ENCODE data around the gene AVP. TPM values are rescaled to one million over a fixed set of nuclear protein-coding genes. Genes with fewer than 3 reads are reported as not detected.

Gene AVP
- total RNA-seq, 1 donor from 2014 or later, result not detected

DNA sequence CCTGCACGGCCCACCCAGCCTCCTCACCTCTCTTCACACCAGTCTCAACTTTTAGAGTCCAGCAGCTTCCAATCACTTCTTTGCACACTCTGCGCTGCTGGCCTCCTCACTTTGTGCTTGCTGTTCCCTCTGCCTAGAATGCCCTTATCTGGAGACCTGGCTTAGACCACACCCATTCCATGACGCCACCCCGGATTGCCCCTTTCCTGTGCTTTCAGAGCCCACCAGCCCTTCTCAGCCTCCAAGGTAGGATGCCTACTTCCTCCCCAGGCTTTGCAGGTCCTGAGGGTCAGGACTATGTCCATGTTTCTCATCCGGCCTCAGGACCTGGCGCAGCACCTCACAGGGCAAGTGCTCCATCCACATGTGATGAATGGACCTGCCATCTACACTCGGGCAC is 27.0 kb upstream of the AVP start:
- DNase-seq (ENCODE audit: low spot score in 2 of 2) (no peak), FAIRE-seq (no peak)

DNA sequence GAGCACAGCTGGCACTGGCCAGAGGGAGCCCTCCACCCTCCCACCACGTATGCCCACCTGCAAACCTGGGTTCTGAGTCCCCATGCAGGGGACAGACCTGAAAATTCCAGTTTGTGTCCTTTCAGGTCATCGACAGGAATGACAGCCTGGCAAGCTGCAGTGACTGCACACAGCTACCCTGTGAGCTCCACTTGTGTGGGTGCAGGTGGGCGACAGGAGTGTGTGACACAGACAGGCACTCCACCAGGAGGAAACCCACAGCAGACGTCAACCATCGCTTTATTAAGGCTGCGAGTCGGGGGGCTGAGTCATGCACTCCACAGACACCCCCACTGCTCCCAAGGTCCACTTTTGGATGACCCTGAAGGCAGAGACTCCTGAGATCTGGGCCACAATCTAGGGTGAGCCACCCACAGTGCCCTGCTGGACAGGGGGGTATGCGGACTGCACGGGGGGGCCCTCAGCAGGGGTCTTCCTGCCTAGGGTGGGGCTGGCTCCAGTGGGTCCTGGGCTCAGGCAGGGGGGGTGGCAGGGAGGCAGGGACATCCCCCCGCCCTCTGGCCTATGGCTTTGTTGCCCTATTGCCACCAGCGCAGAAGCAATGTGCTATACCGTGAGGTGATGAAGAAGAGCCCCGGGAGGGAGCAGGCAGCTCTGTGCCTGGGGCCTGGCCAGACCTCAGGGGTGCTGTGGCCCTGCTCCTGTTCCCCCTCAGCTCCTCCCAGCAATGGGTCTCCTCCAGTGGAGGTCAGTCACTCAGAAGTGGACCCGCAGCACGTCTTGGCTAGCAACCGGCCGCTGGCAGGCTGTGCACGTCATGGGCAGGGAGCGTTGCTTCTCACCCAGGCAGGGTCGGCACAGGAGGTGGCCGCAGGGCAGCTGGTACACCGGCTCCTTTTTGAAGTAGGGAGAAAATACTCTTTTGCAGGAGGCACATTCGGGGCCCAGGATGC is 25.1 kb upstream of the AVP start:
- FAIRE-seq (no peak), DNase-seq (ENCODE audit: low spot score in 2 of 2) (no peak)

DNA sequence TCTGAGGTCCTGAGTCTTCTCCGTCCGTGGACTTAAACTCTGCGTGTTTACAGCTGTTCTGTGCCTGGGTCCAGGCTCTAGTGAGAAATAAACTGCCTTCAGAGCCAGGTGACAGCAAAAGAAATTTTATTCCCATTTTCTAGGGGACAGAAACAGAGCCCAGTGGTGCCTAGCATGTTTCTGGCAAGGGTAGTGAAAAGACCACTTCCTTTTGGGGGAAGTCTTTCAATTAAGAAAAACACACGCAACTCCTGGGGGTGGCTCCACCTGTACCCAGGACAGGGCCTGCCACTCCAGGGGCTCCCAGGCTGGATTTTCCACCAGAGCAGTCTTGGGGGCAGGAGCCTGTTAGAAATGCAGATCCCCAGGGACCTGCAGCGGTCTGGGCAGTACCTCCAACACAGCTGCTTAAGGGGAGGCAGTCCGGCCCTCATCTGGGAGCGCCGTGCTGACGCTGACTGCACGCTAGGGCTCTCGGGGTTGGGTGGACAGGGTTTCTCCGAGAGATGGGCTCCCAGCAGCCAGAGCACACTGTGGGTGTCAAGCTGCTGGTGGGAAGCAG is 23.0 kb upstream of the AVP start:
- FAIRE-seq (no peak), DNase-seq (ENCODE audit: low spot score in 2 of 2) (no peak)

DNA sequence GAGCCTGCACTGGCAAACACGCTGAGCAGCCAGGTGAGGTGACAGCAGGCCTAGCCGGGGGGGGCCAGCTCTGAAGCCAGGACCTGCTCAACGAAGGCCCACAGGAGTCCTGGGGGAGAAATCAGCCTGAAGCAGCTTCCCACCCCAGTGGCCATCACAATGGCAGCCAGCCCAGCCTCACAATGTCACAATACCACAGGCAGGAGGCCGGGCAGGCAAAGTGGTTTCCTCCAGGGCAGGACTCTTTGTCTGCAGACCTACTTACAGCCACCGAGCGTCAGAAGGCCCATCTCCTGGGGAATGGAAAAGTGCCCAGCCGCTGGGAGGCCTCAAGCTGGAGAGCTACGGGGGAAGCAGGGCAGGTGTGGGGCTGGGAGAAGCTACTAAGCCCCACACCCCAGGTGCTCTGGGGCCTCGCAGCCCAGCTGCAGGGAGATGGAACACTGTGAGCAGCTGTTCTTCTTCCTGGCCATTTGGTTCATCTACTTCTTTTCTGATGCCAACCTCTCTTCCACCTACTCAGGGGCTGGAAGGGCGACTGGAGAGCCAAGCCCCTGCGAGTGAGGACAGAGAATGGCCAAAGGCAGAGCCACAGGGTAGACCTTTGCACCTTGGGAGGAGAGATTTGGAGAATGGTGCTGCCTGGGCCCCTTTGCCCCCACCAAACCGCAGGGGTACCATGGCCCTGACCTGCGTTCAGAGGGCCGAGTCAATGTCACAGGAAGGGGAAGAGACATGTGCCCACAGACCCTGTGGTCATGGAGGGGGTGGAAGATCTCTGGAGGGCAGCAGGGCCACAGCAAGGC is 22.3 kb upstream of the AVP start:
- DNase-seq (ENCODE audit: low spot score in 2 of 2) (no peak), FAIRE-seq (no peak)

DNA sequence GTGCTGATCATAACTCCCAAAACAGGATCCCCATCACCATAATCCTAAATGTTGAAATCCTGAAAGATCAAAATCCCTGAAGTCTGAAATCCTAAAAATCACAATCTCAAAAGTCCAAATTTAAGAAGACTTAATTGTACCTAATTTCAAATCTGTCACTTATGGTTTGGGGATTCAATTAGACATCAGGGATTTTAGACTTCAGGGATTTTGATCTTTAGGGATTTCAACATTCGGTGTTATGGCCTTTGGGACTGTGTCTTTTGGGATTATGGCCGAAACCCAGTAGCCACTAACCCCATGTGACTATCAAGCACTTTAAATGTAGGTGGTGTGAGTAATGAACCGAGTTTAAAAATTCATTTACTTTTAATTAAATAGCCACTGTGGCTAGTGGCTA is 21.7 kb upstream of the AVP start:
- no peak for DNase-seq (ENCODE audit: low spot score in 2 of 2)
- FAIRE-seq, result no peak

DNA sequence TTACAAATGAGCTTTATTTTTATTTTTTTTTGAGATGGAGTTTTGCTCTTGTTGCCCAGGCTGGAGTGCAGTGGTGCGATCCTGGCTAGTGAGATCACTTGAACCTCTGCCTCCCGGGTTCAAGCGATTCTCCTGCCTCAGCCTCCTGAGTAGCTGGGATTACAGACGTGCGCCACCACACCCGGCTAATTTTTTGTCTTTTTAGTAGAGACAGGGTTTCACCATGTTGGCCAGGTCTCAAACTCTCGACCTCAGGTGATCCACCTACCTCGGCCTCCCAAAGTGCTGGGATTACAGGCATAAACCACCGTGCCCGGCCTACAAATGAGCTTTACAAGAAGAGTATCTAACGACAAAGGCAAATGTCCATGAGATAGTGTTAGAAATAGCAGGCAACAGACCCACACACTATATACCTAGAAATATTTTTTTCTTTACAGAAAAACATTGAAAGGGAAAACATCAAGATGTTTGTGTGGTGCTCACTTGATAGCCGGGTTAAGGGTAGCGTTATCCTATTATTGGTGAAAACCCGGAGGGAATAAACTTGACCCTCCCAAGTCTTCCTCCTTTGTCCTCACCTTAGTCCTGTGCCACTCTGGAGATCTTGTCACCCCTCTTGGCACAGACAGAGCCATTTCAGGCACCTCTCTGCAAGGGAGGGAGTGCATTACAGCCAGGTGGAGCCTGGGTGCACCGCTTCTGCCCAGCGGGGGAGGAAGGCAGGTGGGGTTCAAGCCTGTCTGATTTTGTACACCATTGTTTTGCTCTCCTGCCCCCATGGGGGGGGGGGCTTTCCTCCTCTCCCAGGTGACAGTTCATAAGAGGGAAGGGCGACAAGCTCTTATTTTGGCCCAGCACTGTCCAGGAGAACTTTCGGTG is 21.0 kb upstream of the AVP start:
- DNase-seq (ENCODE audit: low spot score in 2 of 2) (no peak), FAIRE-seq (no peak)

DNA sequence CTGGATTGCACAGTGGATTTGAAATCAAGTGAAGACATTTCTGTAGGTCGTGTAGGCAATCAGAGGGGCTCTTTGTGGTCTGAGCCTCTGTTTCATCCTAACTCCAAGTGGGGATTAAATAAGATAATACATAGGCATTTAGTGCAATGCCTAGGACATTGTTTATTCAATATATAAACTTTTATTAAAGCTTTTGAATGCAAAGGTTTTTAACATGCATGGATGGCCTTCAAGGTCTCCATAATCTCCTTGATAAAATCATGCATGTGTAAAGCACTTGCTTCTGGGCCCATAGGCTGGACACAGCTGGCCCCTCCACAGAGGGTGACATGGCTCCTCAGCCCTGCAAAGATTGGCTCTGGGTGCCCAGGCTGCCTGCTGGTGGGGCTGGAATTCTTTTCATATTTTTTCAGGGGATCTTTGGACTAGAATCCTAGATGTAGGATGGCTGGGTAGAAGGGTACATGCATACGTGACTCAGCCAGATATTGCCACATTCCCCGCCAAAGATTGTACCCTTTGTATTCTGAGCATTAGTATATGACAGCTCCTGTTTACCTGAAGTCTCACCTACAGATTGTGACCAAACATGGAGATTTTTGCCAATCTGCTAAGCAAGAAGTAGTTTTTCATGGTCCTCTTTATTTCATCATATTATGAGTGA is 19.0 kb upstream of the AVP start:
- no peak for DNase-seq (ENCODE audit: low spot score in 2 of 2)
- no peak for FAIRE-seq

DNA sequence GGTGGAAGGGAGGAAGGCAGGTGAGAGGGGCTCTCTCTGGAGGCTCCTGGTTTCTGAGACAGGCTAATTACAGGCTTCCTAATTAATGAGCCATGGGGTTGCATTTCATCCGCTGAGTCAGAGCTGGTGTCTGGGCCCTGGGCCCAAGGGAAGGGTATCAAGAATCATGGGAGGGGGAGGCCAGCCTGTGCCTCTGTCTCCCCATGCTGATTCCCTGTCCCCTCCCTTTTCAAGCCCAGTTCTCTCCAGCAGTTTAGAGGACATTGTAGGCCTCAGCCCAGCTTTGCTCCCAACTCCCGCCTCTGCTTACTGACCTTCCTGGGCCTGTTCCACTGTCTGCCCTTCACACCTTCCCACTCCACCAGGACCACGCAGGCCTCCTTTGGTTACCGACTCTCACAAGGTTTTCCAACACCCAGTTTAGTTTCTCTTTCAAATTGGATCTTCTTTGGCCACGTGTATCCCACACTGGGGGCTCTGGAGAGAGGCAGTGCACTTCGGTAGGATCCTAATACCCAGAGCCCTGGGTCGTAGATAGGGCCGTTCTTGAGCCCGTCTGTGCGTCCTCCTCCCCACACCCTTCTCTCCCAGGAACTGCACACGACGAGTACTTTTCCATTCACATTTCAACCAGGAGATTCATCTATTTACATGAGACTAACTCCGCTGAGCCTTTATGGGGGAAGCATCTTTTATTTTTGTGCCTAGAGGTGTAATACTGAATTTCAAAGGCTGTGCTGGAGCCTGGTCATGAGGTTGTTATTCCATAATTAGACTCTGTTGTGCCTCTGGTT is 18.2 kb upstream of the AVP start:
- FAIRE-seq, result no peak
- no peak for DNase-seq (ENCODE audit: low spot score in 2 of 2)

DNA sequence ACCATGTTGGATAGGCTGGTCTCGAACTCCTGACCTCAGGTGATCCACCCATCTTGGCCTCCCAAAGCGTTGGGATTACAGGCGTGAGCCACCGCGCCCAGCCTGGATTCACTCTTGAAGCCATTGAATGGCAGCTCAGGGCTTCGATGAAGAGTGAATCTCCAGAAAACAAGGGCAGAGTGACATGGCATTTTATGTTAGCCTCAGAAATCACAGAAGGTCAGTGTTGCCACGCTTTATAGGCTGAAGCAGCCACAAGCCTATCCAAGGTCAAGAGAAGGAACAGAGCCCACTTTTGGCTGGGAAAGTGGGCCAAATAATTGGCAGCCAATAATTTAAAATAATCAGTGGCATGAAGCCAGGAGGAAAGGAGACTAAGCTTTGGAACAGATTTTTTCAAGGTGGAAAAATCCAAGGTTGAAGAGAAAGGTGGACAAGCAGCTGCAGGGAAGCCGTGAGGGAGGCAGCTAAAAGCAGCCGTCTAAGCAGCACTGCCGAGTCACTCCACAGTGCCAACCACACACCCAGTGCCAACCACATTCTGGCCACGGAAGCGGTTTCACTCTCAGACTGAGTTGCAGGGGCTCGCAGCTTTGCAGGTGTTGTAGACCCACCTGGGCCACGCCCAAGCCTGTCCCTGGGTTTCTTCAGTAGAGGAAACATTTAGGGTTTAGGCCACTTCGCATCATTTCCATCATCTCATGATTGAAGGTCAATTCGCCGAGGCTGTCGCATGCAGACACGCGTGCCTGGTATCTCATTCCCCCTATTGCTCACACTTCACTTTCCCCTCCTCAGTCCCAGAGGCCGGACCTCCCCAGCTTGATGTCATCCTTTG is 17.4 kb upstream of the AVP start:
- no peak for DNase-seq (ENCODE audit: low spot score in 2 of 2)

DNA sequence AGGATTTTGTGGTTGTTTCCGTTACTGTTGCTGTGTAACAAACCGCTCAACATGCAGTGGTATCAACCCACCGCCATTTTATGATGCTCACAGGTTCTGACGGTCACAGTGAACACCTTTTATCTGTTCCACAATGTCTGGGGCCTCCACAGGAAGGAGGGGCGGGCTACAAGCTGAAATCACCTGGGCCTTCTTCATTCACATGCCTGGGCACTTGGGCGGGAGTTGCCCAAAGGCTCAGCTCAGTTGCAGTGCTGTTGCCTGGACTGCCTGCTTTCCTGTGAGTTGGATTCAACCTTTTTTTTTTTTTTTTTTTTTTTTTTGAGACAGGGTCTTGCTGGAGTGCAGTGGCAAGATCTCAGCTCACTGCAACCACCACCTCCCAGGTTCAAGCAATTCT is 16.7 kb upstream of the AVP start:
- FAIRE-seq (no peak), DNase-seq (ENCODE audit: low spot score in 2 of 2) (no peak)

More for the DNA sequence above, 17.4 kb upstream of the AVP start:
- FAIRE-seq, result no peak

DNA sequence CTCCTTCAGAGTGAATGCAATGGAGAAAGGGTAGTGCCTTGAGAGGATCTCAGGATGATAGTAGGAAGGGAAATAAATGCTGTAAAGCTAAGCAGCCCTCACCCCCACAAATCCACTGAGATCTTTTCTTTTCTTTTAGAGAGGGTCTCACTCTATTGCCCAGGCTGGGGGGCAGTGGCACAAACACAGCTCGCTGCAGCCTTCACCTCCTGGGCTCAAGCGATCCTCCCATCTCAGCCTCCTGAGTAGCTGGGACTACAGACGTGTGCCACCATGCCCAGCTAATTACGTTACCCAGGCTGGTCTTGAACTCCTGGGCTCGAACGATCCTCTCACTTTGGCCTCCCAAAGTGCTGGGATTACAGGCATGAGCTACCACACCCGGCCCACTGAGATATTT is 16.0 kb upstream of the AVP start:
- no peak for DNase-seq (ENCODE audit: low spot score in 2 of 2)
- no peak for FAIRE-seq

DNA sequence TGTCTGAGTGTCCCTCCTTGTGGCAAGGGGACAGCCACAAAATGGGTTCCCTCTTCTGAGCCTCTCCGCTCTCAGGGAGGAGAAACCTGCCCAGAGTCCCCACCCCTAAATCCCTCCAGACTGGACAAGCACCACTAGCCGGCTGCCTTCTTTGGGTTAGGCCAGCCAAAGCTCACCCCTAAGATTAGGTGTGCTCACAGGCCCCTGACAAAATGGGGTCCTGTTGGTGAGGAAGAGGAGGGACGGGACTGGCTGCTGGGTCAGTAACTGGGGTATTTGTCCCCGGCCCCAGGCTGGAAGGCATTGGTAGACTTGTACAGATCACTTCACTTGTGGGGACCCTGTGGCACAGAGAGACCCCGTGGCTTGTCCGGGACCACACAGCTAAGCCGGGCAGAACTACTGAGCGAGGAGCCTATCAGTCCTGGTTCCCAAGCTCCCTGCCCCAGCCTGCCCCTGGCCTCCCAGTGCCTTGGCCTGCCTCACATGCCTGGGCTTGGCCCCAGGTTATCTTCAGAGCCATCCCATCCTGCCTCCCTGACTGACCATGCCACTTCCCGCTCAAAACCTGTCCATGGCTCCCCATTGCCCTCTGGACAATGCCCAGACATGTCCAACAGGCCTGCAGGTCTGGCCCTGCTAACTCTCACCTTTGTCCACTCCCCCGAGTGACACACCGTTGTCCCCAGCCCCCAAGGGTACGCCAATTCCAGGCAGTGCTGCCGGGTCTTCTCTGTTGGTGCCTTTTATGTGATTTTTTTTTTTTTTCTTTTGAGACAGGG is 10.5 kb upstream of the AVP start:
- FAIRE-seq (no peak), DNase-seq (ENCODE audit: low spot score in 2 of 2) (no peak)

DNA sequence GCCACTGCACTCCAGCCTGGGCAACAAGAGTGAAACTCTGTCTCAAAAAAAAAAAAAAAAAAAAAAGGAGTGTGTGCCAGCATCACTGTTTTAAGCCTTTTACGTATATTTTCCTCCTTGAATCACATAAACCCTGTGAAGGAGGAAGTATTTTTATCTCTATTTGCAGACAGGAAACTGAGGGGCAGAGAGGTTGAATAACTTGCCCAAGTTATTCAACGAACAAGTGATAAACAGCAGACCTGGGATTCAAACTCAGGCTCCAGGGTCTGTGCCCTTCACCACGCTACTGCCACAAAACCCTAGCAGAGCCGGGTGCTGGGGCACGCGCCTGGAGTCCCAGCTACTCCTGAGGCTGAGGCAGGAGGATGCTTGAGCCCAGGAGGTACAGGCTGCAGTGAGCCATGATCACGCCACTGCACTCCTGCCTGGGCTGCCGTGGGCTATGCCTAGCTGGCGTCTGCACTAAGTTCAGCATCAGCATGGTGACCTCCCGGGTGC is 9.4 kb upstream of the AVP start:
- no peak for FAIRE-seq

DNA sequence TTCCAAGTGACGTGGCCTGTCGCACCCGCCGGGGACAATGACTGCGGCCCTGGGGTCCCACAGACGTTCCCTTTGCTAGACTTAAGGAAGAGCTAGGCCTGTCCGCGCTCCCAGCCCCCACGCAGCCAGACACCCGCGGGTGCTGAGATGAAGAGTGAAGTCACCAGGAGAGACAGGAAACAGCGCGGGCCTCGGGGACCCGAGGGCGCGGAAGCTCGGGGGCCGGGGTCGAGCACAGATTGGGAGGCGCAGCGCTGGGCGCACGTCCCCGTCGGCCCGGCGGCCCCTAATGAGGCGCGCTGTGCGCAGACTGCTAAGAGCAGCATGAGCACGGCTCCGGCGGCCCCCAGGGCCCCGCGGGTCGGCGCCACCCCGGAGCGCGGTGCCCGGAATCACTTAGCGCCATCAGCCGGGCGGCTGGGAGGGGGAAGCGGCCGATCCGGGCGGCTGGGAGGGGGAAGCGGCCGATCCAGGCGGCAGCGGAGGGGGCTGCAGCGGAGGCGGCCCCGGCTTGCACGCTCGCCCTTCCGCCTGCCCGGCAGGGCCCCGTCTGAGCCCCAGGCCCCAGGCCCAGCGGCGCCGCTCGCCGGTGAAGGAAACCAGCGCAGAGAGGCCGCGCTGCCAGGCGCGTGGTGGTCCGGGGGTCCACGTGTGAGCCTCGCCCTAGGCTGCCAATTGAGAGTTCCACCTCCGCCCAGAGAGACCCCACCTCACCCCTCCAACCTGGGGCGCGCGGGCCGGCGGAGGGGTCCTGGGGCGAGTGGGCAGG is 8.3 kb upstream of the AVP start:
- no peak for FAIRE-seq
- DNase-seq (ENCODE audit: low spot score in 2 of 2), result no peak

More for the DNA sequence above, 9.4 kb upstream of the AVP start:
- DNase-seq (ENCODE audit: low spot score in 2 of 2), result no peak

DNA sequence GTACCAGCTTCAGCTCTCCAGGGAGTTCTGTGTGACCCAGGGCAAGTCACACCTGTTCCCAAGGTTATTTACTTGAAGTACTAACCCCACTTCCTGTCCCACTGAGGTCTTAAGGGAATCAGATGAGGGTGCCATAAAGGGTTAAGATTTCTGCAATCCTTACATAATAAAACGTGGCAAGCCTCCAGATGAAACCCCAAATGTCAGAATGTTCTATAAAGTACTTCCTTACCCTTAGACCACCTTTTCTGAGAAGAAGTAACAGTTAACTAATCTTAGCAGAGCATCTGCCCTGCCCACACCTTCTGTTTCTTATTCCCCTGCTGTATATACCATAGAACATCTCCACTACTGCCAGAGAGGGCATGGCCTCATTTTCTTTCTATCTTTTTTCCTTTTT is 6.0 kb upstream of the AVP start:
- no peak for FAIRE-seq
- DNase-seq (ENCODE audit: low spot score in 2 of 2), result no peak

DNA sequence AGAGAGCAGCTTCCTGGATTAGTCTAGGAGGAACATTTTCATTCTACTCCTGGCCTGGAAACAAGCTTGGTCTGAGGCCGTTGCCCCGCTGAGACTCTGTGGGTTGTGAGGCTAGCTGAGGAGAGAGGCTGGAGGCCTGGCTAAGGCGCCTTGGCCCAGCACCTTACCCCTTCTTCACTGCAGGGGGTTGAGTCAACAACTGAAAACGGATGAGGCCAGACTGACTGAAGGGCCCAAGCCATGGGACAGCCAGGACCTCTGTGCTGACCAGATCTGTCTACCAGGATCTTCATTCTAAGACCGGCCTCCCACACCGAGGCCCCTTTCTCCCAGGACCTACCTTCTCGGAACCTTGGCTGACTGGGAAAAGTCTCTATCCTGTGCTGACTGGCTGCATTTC is 3.5 kb upstream of the AVP start:
- no peak for FAIRE-seq
- no peak for DNase-seq (ENCODE audit: low spot score in 2 of 2)

Measured in frontal cortex (tissue), 4 donors.